Measurements from ENCODE around the gene ADCYAP1R1.

DNA sequence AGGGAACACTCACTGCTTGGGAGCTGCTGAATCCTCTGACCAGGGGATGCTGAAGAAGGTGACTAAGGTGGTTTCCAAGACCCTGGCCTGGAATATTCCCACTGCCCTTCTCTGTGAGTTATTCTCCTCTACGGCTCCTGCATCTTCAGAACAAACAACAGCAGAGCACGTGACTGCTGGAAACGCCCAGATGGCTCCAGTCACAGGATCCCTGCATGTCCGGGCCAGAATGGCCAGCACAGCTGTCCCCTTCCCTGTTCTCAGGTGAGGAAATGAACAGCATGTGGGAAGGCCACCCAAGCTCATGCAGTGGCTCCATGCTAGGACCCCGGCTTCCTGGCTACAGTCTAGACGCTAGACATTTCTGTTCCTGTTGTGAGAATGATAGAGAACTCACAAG lies 45.3 kb upstream of the ADCYAP1R1 start:
- TF ChIP-seq POLR2A (IDR thresholded peaks at IDR 0.05) = no peak
- TF ChIP-seq, protein P1, sequence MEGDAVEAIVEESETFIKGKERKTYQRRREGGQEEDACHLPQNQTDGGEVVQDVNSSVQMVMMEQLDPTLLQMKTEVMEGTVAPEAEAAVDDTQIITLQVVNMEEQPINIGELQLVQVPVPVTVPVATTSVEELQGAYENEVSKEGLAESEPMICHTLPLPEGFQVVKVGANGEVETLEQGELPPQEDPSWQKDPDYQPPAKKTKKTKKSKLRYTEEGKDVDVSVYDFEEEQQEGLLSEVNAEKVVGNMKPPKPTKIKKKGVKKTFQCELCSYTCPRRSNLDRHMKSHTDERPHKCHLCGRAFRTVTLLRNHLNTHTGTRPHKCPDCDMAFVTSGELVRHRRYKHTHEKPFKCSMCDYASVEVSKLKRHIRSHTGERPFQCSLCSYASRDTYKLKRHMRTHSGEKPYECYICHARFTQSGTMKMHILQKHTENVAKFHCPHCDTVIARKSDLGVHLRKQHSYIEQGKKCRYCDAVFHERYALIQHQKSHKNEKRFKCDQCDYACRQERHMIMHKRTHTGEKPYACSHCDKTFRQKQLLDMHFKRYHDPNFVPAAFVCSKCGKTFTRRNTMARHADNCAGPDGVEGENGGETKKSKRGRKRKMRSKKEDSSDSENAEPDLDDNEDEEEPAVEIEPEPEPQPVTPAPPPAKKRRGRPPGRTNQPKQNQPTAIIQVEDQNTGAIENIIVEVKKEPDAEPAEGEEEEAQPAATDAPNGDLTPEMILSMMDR (IDR thresholded peaks at IDR 0.05) = no peak
